ENCODE results near the gene XRCC4.

The XRCC4 gene

DNA sequence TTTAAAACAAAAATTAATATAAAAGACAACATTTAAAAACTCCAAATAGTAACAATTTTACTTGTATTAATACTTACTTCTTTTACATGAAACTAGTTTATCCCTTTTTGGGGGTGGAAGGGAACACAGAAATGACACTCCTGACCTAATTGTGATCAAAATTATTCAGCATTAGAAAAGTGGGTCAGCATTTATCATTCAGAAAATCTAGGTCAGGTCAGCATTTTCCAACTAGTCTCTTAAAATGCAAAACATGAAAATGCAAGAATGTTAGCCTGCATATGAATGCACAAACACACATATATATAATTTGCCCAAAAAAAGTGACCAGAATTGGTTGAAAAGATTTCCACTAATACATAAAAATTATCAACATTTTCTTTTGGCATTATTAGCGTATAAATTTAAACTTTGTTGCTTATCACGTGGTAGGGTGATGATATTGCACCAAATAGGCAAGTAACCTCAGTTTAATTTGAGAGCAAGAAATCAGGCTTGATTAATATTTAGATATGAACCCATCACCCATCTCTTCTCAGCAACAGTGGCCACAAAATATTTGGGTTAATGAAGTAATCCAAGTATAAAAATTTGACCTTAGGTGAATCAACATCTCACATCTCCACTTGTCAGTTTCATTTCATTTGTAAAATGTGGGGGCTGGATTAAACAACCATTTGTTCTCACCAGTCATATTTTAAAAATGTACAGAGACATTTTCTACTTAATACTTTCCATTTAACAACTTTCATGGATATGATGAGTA lies 5.9 kb upstream of the XRCC4 start:
- no peak for DNase-seq

DNA sequence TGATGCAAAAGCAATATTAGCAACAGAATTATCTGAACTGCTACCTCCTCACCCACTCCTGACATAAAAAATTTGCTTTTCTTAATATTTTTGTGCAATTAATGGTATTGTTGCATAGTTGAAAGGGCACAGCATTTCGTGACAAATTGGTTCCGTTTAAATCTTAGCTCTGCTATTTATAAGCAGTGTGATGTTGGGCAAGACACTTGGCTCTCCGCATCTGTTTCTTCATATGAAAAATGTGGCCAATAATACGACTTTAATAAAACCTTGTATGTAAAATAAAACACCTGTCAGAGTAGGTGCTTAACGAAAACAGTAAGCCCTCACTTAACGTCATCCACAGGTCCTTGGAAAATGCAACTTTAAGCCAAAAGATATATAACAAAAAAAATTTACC lies 4.4 kb upstream of the XRCC4 start:
- no peak for DNase-seq

DNA sequence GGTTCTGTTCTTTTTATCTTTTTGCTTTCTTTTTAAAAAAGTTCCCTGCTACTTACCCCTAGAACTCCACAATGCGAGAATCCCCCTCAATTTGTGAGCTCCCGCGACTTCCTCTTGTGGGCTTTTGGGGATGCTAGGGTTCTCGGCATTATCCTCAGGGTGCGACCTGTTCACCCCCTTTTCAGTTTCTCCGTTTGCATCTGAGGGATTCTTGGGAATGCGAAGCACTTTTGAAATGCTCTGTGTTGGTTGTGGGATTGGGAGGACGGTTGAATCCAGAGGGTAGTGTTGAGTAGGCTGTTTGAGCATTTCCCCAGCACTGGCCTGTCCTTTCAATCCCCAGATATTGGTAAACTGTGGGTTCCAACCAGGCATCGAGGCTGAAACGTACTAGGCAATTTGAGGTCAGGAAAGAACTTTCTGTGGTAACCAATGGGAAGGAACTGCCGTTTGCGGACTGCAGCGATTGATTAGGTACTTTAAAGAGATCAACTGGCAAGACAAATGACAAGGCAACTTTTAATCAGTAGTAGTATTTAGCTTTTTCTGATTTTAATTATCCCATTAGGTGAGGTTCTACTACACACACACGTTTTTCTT lies 415 bp downstream of the XRCC4 start:
- no peak for DNase-seq

DNA sequence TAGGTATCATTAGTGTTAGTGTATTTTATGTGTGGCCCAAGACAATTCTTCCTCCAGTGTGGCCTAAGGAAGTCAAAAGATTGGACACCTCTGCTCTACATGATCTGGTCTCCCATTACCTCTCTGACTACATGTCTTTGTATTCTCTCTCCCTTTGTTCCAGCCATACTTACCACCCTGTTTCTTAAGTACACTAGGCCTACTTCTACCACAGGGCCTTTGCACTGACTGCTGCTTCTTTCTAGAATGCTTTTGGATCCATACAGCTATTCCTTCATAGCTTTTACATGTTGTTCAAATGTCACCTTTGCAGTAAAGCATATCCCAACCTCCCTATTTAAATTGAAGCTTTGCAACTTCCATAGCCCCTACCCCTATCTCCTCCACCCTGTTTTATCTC lies 5.4 kb downstream of the XRCC4 start:
- DNase-seq = no peak

DNA sequence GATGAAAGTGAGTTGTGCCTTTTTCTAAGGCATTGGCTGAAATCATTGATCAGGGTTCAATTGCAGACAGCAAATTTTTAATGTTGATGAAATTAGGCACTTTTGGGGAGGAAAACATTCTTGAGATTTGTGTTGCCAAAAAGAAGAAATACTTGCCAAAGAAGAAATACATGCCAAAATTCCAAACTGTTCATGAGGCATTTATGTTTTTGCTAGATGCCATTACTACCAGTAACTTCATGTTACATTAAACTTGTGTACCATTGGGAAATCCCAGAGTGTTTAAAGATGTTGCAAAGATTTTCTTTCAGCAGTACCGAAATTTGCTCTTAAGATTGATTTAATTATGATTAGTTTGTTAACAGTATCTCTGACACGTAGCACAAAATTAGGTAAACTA lies 7.0 kb downstream of the XRCC4 start:
- DNase-seq = no peak

DNA sequence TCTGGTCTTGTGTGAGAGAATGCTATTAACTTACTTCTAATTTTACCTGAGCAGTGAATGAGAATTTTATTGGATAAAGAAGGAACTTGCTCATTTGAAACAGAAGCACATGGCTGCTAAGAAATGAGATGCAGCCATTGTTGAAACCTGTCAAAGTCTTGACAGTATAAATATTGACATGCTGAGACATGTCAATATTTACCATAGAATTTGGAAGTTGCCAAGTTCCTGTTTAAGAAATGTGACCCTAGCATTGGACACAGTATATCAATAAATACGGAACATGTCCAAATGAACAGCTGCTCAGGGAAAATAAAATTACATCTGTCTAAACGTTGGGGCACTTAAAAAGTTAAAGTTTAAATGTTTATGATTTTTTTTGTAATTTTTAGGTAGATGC lies 7.8 kb downstream of the XRCC4 start:
- no peak for DNase-seq

DNA sequence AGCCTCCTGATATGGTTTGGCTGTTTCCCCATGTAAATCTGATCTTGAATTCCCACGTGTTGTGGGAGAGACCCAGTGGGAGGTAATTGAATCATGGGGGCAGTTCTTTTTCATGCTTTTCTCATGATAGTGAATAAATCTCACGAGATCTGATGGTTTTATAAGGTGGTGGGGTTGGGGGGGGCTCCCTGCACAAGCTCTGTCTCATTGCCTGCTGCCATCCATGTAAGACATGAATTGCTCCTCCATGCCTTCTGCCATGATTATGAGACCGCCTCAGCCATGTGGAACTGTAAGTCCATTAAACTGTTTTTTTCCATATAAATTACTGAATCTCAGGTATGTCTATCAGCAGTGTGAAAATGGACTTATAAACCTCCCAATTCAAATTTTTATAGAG lies 12.8 kb downstream of the XRCC4 start:
- DNase-seq = no peak

DNA sequence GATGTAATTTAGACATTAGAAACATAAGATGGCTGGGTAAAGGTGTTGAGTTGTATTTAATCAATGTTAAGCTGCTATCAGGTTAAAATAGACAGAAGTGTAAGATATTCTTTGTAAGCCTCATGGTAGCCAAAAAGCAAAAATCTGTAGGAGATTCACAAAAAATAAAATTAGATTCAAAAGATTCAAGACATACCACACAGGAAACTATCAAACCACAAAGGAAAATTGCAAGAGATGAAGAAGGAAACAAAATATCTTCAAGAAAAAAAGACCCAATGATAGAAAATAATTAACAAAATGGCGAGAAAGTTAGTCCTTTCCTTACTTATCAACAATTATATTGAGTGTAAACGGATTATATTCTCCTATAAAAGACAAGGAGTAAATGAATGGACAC lies 15.3 kb downstream of the XRCC4 start:
- no peak for DNase-seq

DNA sequence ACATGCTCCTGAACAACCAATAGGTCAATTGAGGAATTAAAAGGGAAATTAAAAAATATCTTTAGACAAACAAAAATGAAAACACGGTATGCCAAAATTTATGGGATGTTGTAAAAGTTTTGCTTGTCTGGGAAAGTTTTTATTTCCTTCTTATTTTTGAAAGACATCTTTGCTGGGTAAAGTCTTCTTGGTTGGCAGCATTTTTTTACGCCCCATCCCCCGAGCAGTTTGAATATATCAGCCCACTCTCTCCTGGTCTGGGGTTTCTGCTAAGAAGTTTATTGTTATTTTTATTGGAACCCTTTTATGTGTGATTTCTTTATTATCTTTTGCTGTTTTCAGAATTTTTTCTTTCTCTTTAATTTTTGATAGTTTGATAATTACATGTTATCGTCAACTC lies 16.3 kb downstream of the XRCC4 start:
- DNase-seq = no peak

DNA sequence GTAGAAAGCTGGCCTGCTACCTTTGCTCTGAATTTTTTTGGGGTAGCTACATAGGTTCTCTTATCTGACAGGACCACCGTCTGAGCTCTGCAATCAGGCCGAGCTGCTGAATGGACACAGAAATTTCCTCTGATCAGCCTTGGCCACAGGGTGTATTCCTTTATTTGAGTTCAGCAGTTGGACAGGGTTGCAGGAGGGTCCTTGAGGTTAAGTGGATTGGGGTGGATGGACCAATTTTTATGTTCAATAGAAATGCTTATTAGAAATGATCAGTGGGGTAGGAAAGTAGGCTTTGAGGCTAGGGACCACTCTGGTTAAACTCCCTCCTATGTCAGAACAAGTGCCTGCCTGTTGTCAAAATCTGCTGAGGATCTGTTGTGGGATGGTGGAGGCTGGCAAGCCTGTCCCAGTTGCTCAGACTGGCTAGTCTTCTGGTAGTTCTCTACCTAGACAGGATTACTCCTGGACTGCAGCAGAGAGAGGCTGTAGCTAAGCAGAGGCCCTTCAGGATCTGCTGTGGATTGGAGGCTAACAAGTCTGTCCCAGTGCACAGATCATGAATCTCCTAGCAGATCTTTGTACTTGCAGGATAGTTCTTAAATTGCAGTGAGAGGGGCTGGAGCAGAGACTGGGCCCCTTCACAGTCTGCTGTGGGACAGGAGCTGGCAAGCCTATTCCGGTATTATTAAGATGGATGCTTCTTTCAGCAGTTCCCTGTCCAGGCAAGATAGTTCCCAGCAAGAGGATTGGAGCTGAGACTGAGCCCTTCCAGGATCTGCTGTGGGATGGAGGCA lies 18.0 kb downstream of the XRCC4 start:
- DNase-seq = no peak

DNA sequence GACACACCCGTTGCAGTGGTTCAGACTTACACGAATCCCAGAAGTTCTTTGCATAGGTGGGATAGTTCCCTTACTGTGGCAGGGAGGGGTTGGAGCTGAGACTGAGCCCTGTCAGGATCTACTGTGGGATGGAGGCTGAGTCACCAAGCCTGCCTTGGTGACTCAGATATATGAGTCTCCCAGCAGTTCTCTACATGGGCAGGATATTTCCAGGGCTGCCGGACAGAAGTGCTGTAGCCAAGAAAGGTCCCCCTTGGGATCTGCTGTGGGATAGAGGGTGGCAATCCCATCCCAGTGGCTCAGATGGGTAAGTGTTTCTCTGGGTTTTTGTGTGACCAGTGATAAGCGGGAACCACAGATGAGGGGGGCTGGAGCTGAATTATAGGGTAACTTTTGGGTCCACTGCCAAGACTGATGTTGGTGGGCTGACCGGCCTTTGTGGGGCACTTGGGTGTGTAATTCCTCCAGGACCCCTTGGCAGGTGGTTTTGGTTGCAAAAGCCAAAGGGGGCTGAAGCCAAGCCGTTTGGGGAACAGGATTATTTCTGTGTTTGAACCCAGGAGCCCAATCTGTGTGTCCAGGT lies 18.7 kb downstream of the XRCC4 start:
- no peak for DNase-seq

DNA sequence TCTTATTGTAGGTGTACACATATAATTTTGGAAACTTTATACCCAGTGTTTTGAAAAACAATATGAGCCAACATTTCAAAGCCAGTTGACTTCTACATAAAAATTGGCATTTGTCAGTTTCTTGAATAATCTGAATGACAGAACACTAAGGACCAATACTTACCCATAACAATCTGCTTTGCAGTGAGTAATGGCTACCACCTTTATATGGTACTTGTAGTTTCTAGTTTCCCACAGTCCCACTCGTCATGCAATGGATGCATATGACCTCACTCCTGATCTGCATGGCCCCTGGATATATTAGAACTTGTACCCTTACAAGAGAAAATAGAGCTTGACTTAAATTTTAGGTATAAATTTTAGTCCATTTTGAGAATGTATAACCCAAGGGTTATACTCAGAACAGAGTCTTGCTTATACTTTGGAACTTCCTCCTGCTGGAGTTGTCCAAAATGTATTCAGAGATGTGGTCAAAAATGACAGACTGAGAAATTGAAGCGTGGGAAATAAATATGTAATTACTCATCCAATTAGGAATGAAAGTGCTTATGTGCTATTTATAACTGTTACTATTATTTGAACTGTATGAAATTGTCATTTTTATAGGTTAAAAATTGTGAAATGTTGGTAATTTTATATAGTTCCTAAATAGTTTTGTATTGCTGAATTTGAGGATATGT lies 19.5 kb downstream of the XRCC4 start:
- DNase-seq = no peak

DNA sequence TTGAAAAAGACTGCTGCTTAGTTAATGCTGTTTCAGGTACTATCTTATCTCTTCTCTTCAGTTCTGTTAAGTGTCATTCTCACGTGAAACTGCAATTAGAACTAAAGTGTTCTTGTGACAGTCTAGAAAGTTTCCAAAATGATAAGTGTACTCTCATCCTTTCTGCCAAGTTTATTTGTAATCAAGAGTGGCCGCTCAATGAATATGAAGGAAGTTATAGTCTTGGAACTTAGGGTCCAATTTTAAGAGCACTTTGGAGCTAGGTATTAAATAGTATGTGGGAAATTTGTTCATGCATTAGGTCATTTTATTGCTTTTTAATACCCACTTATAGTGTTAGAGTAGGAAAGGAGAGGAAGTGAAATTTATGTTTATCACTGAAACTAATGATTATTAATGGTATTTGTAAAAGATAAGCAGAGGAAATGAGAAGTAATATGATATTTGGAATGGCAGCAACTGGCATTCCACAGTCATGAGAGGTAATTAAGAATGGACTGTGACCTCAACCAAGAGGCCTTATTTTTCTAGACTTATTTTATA lies 20.4 kb downstream of the XRCC4 start:
- DNase-seq = no peak

DNA sequence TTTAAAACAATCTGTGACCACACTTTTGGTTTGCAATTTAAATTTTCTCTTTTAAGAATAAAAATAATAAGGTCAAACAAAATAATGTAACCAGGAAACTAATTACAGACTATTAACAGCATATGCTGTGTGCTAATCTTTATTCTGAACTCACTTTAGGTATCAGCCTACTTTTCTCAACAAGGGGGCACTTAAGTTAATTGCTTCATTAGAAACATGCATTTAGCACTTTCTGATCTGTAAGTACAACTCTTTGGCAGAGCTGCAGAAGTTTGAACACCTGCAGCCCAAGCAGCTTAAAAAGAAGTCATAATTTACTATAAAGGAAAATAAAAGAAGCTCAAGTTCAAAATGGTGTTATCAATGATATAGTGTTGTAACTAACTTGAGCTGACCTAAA lies 21.7 kb downstream of the XRCC4 start:
- DNase-seq = peak; percentile 71

DNA sequence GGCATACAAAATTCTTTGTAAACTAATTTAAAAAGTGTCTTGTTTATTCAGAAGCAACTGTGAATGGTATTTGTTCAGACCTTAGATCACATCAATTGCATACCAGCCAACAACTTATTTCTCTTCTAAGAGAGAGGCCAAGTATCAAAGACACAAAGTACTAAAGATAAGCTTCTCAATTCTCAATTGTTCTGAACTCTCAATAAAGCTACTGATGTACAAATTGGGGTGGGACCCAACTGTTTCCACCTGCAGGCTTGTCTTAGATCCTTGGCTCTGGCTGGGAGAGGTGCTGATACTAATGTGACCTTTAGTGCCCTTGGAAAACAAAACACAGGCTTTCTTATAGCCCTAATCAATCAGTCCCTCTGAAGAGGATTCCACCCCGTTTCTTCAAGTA lies 22.1 kb downstream of the XRCC4 start:
- DNase-seq = no peak

DNA sequence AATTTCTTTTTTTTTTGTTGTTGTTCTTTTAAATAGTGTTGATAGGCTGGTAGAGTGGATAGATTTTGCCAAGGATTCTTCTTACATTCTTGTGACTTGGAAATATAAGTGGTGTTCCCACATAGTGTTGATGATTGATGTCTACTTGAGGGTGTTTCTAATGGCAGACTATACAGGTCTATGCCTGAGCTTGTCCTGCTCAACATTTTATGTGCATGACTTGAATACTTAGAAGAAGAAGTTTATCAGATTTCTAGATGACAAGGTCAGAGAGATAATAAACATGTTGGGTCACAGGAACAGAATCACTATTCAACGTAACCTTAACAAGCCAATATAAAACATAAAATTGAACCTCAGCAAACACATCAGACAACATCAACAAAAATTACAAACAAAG lies 24.2 kb downstream of the XRCC4 start:
- no peak for DNase-seq

DNA sequence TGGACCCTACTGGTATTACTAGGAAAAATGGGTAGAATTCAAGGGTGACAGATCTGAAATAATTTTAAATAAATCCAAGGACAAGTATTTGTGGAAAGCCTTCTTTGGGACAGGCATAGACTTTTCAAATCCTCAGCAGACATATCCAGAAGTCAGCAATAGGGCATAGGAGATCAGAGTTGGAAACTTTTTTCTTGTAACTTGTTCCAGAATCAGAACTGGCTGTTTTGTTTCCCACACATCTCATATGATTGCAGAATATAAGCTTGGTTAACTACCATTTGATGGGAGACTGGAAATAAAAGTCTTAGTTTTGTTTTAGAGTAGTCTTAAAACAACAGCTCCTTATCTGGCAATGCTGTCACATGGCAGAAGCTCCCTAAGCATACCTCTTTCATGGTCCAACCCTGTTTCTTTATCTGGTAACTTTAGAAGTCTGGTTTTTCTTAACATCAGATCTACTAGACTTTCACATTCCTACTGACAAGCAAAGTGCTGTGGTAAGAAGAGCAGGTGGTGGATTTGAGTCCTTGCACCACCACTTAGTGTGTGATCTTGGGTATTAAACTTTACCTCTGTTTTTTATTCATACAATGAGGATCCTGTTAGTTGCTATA lies 25.1 kb downstream of the XRCC4 start:
- DNase-seq = no peak

DNA sequence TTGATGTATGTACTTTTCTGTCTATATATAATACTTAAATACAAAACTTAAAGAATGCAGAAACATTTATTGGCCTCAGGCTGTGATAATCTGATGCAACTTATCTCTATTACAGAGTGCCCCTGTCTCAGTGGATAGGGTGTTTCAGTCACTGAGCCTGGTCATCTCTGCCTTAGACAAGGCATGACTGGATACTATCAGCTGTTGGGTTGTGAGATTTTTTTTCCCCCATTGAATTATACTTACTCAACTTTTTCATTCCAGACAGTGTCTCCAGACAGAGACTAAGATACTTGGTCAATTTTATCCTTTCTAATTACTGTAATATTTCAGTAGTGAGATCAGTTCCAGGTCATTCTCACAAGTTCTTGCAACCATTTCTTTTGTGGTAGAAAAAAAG lies 26.7 kb downstream of the XRCC4 start:
- DNase-seq = no peak

DNA sequence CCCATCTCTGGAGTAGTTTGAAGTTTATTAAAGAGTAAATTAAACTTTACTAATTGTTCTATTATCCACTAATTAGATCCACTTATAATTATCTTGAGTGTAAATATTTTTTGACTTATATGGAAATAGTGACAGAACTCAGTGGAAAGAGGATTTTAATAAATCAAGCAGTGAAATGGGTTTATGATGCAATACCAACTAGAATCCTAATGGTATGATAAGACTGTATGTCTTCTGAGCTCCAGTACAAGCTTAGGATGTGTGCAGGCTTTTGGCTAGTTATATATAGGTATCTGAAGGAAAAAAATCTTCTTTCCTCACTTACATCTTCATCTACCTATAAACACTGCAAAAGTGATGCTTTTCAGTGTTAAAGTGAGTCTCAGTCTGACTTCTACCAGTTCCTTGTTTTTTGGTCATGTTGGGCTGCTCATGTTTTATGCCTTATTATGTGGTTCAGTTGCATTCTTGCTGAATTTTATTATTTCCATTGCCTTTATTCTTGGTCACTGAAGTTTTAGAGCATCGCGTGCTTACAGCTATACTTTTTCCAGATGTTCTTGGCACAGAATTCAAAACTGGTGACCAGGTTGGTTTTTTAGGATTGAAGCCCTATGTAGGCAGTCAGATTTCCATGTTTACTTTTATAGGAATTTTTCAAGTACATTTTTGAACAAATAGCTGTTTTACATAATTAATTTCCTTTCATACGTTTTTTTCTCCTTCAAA lies 30.5 kb downstream of the XRCC4 start:
- DNase-seq = no peak

DNA sequence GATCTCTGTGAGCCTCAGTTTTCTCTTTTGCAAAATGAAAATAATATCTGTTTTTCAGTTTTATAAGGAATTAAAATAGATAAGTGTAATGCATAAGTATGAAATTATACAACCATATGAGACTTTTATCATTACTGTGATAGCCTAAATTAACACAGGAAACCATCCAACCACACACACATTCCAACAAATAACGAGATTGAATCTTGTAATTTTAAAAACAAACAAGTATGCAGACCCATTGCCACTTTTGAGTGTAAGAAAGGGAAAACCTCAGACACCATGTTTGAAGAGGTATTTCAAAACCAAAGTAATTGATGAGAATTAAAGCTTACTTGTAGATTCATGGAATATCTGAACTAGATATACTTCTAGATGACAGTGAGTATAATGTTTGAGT lies 32.0 kb downstream of the XRCC4 start:
- no peak for DNase-seq

DNA sequence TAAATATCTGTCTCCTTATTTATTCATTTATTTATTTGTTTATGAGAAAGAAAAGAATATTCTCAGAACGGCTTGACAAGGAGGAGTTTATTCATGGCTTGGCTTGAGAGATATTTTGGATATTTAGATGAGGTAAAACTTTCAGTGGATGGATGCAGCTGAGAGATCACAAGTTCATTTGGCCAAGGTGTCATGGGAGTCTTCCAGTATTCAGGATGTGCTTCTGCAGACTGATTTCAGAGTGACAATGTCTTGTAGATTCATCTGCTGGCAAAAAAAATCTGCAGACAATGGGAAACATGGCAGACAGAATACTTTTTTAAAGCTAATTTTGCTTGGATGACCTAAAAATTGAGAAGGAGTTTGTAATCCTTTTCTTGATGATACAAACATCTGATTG lies 38.5 kb downstream of the XRCC4 start:
- DNase-seq = no peak

DNA sequence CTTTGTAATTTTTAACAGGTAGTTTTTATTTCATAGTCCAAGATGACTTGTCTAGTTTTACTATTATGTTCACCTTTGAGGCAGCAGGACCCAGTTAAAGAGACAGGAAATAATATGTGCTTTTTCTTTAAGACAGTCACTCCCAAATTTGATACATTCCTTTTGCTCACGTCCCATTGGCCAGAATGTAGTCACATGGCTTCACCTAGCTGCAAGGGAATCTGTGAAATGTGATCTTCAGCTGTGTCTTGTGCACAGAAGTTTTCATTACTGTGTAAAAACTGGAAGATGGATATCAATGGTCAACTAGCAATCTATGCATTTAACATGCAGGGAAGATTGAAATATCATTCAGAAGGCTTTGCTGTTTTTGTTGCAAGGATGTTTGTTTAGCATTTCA lies 41.1 kb downstream of the XRCC4 start:
- no peak for DNase-seq
